Measurements from ENCODE around the gene HIP1R.

HIP1R gene, protein sequence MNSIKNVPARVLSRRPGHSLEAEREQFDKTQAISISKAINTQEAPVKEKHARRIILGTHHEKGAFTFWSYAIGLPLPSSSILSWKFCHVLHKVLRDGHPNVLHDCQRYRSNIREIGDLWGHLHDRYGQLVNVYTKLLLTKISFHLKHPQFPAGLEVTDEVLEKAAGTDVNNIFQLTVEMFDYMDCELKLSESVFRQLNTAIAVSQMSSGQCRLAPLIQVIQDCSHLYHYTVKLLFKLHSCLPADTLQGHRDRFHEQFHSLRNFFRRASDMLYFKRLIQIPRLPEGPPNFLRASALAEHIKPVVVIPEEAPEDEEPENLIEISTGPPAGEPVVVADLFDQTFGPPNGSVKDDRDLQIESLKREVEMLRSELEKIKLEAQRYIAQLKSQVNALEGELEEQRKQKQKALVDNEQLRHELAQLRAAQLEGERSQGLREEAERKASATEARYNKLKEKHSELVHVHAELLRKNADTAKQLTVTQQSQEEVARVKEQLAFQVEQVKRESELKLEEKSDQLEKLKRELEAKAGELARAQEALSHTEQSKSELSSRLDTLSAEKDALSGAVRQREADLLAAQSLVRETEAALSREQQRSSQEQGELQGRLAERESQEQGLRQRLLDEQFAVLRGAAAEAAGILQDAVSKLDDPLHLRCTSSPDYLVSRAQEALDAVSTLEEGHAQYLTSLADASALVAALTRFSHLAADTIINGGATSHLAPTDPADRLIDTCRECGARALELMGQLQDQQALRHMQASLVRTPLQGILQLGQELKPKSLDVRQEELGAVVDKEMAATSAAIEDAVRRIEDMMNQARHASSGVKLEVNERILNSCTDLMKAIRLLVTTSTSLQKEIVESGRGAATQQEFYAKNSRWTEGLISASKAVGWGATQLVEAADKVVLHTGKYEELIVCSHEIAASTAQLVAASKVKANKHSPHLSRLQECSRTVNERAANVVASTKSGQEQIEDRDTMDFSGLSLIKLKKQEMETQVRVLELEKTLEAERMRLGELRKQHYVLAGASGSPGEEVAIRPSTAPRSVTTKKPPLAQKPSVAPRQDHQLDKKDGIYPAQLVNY

DNA sequence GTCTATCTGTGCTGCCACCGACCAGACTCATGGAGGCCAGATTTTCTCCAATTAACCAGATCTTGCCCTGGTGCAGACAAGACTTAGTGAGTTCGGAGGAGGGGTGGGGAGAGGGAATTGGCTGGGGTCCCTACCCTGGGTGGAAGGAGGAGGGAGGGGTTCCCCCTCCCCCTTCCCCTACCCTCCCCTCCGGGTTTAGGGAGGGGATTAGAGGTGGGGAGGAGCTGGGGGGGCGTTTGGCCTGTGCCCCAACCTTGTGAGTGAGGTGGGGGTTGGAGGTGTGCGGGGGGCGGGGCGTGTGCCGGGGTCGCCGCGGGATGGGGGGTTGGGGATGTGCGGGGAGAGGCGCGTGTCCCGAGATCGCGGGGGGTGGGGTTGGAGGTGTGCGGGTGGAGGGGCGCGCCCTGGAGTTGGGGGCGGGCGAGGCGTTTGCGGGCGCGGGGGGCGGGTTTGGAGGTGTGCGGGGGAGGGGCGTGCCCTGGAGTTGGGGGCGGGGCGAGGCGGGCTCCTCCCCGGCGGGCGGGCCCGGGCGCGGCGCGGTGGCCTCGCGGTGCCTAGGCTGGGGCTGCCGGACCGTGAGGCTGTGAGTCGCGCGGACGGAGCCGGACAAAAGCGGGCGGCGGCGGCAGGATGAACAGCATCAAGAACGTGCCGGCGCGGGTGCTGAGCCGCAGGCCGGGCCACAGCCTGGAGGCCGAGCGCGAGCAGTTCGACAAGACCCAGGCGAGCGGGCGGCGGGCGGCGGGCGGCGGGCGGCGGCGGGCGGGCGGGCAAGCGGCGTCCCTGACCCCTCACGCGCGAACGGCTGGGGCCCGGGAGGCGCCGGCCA, at the start of gene HIP1R:
HIP1R (plus strand) TSS at position 537 of the 829 bp plus-strand sequence; CDS start at position 631, 94 bp downstream.
- no peak within 1 kb of the TSS for H3K27ac ChIP-seq (ENCODE audit: low read length)
- H3K4me3 ChIP-seq (ENCODE audit: low read length), result peak within 1 kb of the TSS; percentile 72
- no peaks in the 10 kb centered on the region for H3K4me1 ChIP-seq (ENCODE audit: control insufficient read depth, insufficient read depth, low read length)
- no peaks in the 10 kb centered on the region for H3K36me3 ChIP-seq (ENCODE audit: control insufficient read depth, insufficient read depth, low read length)
- H3K9me3 ChIP-seq (ENCODE audit: control insufficient read depth, insufficient read depth, low read length), result no peaks in the 10 kb centered on the region
- H3K27me3 ChIP-seq (ENCODE audit: control insufficient read depth, insufficient read depth, low read length), result peaks cover 4% of the 10 kb centered on the region; the same call in 1 of the 2 replicates
- DNase-seq (ENCODE audit: low read depth, low spot score), result no peak
- no CpG with 5 or more reads among the region's 85 CpGs for WGBS (ENCODE audit: insufficient coverage, insufficient read length)

DNA sequence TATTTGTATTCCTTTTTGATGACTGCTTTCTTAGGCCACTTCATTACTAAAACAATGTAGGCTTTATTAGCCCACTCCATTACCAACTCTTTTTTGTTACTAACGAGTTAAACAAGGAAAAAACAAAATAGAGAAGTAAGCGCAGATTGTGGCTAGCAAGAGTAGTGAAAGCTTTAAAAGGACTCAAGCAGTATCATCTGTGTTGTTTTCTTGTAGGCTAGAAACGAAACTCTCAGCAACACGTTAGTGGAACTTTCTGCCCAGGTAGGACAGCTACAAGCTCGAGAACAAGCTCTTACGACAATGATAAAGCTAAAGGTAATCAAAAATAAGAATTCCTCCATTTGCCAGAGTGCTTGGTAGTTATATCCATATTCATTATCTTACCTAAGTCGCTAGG, 49.8 kb upstream of the HIP1R start:
- H3K4me1 ChIP-seq (ENCODE audit: control insufficient read depth, insufficient read depth, low read length), result no peaks in the 10 kb centered on the region
- no peak overlapping the region for H3K27ac ChIP-seq (ENCODE audit: low read length)
- no CpG with 5 or more reads among the region's 7 CpGs for WGBS (ENCODE audit: insufficient coverage, insufficient read length)
- no peak overlapping the region for H3K4me3 ChIP-seq (ENCODE audit: low read length)
- H3K9me3 ChIP-seq (ENCODE audit: control insufficient read depth, insufficient read depth, low read length), result no peaks in the 10 kb centered on the region
- no peak for DNase-seq (ENCODE audit: low read depth, low spot score)
- H3K27me3 ChIP-seq (ENCODE audit: control insufficient read depth, insufficient read depth, low read length), result no peaks in the 10 kb centered on the region
- H3K36me3 ChIP-seq (ENCODE audit: control insufficient read depth, insufficient read depth, low read length), result no peaks in the 10 kb centered on the region

DNA sequence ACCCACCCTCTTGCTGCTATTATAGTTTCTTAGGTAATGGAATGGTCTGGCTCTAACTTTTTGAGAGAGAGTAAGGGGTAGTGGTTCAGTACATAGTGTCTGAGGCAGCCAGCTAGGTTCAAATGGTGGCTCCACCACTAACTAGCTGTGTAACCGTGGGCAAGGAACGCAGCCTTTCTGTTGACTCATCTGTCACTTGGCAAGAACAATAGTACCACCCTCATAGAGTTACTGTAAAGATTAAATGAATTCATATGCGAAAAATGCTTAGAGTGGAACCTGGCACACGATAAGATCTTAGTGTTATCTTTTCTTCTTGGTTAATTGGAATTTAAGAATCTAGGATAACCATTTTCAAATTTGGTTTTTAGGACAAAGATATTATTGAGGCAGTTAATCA, 46.9 kb upstream of the HIP1R start:
- H3K4me1 ChIP-seq (ENCODE audit: control insufficient read depth, insufficient read depth, low read length), result 0 out of 2 replicates have a peak, but pooled peaks cover 1% of the 10 kb centered on the region
- H3K27ac ChIP-seq (ENCODE audit: low read length), result no peak overlapping the region
- no peaks in the 10 kb centered on the region for H3K9me3 ChIP-seq (ENCODE audit: control insufficient read depth, insufficient read depth, low read length)
- no peak overlapping the region for H3K4me3 ChIP-seq (ENCODE audit: low read length)
- no peaks in the 10 kb centered on the region for H3K27me3 ChIP-seq (ENCODE audit: control insufficient read depth, insufficient read depth, low read length)
- no peak for DNase-seq (ENCODE audit: low read depth, low spot score)
- no CpG with 5 or more reads among the region's 4 CpGs for WGBS (ENCODE audit: insufficient coverage, insufficient read length)
- no peaks in the 10 kb centered on the region for H3K36me3 ChIP-seq (ENCODE audit: control insufficient read depth, insufficient read depth, low read length)

DNA sequence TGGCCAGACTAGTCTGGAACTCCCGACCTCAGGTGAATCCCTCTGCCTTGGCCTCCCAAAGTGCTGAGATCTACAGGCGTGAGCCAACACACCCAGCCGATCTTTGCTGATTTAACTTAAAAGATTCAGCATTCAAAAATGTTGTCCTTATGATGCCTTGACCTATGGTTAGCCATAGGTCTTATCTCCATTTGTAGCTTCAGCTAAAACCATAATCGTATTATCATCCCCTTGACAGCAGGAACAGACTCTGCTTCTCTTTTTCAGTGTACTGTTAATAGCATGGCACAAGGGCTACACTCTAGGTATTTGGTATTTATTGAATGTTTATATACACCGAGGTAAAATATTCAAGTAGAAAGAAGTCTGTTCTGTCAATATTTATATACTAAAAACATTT, 45.6 kb upstream of the HIP1R start:
- Histone ChIP-seq H3K9me3 (ENCODE audit: control insufficient read depth, insufficient read depth, low read length) (no peaks in the 10 kb centered on the region), H3K27me3 (ENCODE audit: control insufficient read depth, insufficient read depth, low read length) (no peaks in the 10 kb centered on the region), H3K4me3 (ENCODE audit: low read length) (no peak overlapping the region), H3K4me1 (ENCODE audit: control insufficient read depth, insufficient read depth, low read length) (0 out of 2 replicates have a peak, but pooled peaks cover 1% of the 10 kb centered on the region), H3K27ac (ENCODE audit: low read length) (no peak overlapping the region), H3K36me3 (ENCODE audit: control insufficient read depth, insufficient read depth, low read length) (no peaks in the 10 kb centered on the region)
- no CpG with 5 or more reads among the region's 5 CpGs for WGBS (ENCODE audit: insufficient coverage, insufficient read length)
- no peak for DNase-seq (ENCODE audit: low read depth, low spot score)

DNA sequence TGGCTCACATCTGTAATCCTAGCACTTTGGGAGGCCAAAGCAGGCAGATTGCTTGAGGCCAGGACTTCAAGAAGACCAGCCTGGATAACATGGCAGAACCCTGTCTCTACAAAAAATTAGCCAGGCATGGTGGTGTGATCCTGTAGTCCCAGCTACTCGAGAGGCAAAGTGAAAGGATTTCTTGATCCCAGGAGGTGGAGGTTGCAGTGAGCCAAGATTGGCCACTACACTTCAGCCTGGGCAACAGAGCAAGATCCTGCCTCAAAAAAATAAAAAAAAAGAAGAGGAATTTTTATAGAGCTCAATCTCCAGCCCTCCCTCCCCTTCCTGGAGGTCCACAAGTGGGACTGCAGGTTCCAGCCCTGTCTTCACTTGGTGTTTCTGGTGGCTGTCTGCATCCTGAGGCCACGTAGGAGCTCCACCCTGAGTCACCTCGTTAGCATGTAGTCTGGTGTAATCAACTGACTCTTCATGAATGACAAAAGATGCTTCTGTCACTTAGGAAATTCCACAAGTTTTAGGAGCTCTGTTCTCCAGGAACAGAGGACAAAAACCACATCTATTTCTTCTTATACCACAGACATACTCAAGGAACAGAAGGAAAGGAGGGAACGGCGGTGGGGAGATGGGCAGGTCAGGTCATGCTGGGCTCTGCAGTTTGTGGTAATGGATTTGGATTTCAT, 44.7 kb upstream of the HIP1R start:
- H3K27me3 ChIP-seq (ENCODE audit: control insufficient read depth, insufficient read depth, low read length), result no peaks in the 10 kb centered on the region
- no peak overlapping the region for H3K27ac ChIP-seq (ENCODE audit: low read length)
- H3K36me3 ChIP-seq (ENCODE audit: control insufficient read depth, insufficient read depth, low read length), result no peaks in the 10 kb centered on the region
- H3K4me3 ChIP-seq (ENCODE audit: low read length), result no peak overlapping the region
- no peaks in the 10 kb centered on the region for H3K9me3 ChIP-seq (ENCODE audit: control insufficient read depth, insufficient read depth, low read length)
- H3K4me1 ChIP-seq (ENCODE audit: control insufficient read depth, insufficient read depth, low read length), result 0 out of 2 replicates have a peak, but pooled peaks cover 1% of the 10 kb centered on the region
- DNase-seq (ENCODE audit: low read depth, low spot score), result no peak
- no CpG with 5 or more reads among the region's 5 CpGs for whole genome bisulfite sequencing (ENCODE audit: insufficient coverage, insufficient read length)

DNA sequence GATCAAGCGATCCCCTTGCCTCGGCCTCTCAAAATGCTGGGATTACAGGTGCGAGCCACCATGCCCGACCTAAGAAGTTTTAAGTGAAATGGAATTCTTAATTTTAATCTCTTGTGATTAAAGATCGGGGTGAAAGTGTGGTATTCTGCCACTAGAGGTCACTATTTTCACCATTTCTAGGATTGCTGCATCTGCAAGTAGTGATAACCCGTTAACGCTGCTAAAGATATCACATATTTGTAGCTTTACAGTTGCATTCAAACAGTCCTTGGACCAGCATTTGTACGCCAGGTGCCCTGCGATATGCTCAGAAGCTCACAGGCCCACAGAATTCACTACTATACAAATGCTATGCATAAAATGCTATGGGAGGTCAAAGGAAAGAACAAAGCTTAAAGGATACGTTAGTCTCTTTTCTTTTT, 41.6 kb upstream of the HIP1R start:
- no CpG with 5 or more reads among the region's 10 CpGs for WGBS (ENCODE audit: insufficient coverage, insufficient read length)
- Histone ChIP-seq H3K27ac (ENCODE audit: low read length) (no peak overlapping the region), H3K4me1 (ENCODE audit: control insufficient read depth, insufficient read depth, low read length) (0 out of 2 replicates have a peak, but pooled peaks cover 1% of the 10 kb centered on the region), H3K4me3 (ENCODE audit: low read length) (no peak overlapping the region), H3K27me3 (ENCODE audit: control insufficient read depth, insufficient read depth, low read length) (no peaks in the 10 kb centered on the region), H3K36me3 (ENCODE audit: control insufficient read depth, insufficient read depth, low read length) (no peaks in the 10 kb centered on the region), H3K9me3 (ENCODE audit: control insufficient read depth, insufficient read depth, low read length) (no peaks in the 10 kb centered on the region)
- DNase-seq (ENCODE audit: low read depth, low spot score), result no peak

DNA sequence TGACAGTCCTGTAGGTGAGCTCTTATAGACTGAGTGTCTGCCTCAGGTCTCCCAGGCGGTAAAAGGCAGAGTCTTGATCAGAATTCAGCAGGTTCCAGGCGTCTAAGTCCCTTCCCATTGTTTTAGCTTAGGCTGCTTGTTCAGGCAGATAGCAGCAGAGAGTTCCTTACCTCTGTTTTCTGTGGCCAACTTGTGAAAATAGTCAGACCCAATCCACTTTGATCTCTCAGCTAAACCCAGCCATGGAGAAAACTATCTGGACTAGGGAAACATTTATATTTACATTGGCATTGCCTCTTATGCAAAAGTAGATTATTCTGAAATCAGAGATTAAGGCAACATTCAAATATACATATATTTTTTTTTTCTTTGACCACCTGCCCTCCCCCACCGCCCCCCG, 39.5 kb upstream of the HIP1R start:
- no peaks in the 10 kb centered on the region for H3K9me3 ChIP-seq (ENCODE audit: control insufficient read depth, insufficient read depth, low read length)
- no peak overlapping the region for H3K27ac ChIP-seq (ENCODE audit: low read length)
- no peak for DNase-seq (ENCODE audit: low read depth, low spot score)
- no peaks in the 10 kb centered on the region for H3K4me1 ChIP-seq (ENCODE audit: control insufficient read depth, insufficient read depth, low read length)
- H3K4me3 ChIP-seq (ENCODE audit: low read length), result no peak overlapping the region
- no peaks in the 10 kb centered on the region for H3K36me3 ChIP-seq (ENCODE audit: control insufficient read depth, insufficient read depth, low read length)
- H3K27me3 ChIP-seq (ENCODE audit: control insufficient read depth, insufficient read depth, low read length), result no peaks in the 10 kb centered on the region
- no CpG with 5 or more reads among the region's 4 CpGs for WGBS (ENCODE audit: insufficient coverage, insufficient read length)

DNA sequence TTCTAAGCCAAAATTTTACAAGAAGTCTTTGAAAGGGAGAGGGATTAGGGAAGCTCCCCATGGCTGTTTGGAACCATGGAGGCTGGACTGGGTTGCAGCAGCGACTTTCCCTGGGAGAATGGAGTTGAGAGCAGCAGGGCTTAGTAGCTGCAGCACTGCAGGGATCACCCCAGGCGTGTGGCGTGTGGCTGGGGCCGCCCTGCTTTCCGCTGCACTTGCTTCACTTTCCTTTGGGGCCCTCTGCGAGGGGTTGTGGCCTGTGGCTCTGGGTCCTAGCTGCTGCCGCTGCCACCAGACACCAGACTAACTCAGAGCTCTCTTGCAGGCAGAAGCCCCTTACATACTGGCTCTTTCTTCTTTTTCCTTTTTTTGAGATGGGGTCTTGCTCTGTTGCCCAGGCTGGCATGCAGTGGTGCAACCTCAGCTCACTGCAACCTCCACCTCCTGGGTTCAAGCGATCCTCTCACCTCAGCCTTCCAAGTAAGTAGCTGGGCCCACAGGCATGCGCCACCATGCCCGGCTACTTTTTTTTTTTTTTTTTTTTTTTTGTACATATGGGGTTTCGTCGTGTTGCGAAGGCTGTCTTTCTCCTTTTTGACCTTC, 35.5 kb upstream of the HIP1R start:
- DNase-seq (ENCODE audit: low read depth, low spot score), result no peak
- no peak overlapping the region for H3K27ac ChIP-seq (ENCODE audit: low read length)
- no peaks in the 10 kb centered on the region for H3K27me3 ChIP-seq (ENCODE audit: control insufficient read depth, insufficient read depth, low read length)
- WGBS (ENCODE audit: insufficient coverage, insufficient read length), result no CpG with 5 or more reads among the region's 13 CpGs
- H3K9me3 ChIP-seq (ENCODE audit: control insufficient read depth, insufficient read depth, low read length), result no peaks in the 10 kb centered on the region
- H3K36me3 ChIP-seq (ENCODE audit: control insufficient read depth, insufficient read depth, low read length), result no peaks in the 10 kb centered on the region
- no peak overlapping the region for H3K4me3 ChIP-seq (ENCODE audit: low read length)
- no peaks in the 10 kb centered on the region for H3K4me1 ChIP-seq (ENCODE audit: control insufficient read depth, insufficient read depth, low read length)

DNA sequence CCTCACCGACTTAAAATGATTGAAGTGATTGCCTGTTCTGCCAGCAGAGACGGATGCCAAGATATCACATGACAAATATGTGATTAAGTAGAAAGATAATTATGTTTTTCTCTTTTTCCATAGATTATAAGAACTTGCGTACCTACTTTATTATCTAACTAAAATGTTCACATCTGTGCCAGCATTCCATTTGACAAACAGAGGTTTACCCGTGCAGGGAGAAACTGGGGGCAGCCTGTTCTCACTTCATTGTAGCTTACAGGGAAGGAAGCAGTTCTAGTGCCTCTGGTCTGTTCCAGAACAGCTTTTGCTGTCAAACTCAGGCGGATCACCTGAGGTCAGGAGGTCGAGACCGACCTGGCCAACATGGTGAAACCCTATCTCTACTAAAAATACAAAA, 31.3 kb upstream of the HIP1R start:
- no peaks in the 10 kb centered on the region for H3K4me1 ChIP-seq (ENCODE audit: control insufficient read depth, insufficient read depth, low read length)
- no peak for DNase-seq (ENCODE audit: low read depth, low spot score)
- no peaks in the 10 kb centered on the region for H3K9me3 ChIP-seq (ENCODE audit: control insufficient read depth, insufficient read depth, low read length)
- H3K27me3 ChIP-seq (ENCODE audit: control insufficient read depth, insufficient read depth, low read length), result no peaks in the 10 kb centered on the region
- no peak overlapping the region for H3K27ac ChIP-seq (ENCODE audit: low read length)
- no peak overlapping the region for H3K4me3 ChIP-seq (ENCODE audit: low read length)
- no peaks in the 10 kb centered on the region for H3K36me3 ChIP-seq (ENCODE audit: control insufficient read depth, insufficient read depth, low read length)
- WGBS (ENCODE audit: insufficient coverage, insufficient read length), result no CpG with 5 or more reads among the region's 7 CpGs

Data from iPS DF 6.9 (cell line).